Measurements from ENCODE around the gene PTPRE. TPM values are rescaled to one million over a fixed set of nuclear protein-coding genes. Genes with fewer than 3 reads are reported as not detected.

The PTPRE gene
- total RNA-seq, 1 experiment from 2014 or later = 11.6 TPM

- Histone ChIP-seq H3K4me3 (ENCODE audit: low read depth, low read length, poor library complexity, severe bottlenecking) (no peak overlapping the region), H3K27me3 (replicated peaks; ENCODE audit: insufficient read depth, low read depth, low read length, poor library complexity) (no peaks in the 10 kb centered on the region), H3K4me1 (ENCODE audit: insufficient read depth, low read length, poor library complexity, severe bottlenecking) (no peaks in the 10 kb centered on the region), H3K9me3 (ENCODE audit: low read depth, low read length, poor library complexity, severe bottlenecking) (no peaks in the 10 kb centered on the region), H3K36me3 (ENCODE audit: insufficient read depth, low read length, poor library complexity, severe bottlenecking) (peaks cover 97% of the 10 kb centered on the region), H3K27ac (ENCODE audit: low read depth, low read length, poor library complexity, severe bottlenecking) (no peak overlapping the region)
- CTCF ChIA-PET = no interaction called here
- no TSS peak for BruUV-seq (replicated peaks)
- POLR2A ChIA-PET (ENCODE audit: low non-redundant PET) = no interaction called here
- peak; percentile 61 for TF ChIP-seq CTCF (conservative IDR thresholded peaks at IDR 0.05; ENCODE audit: low read depth, low read length)
- no peak for TF ChIP-seq EZH2 (IDR thresholded peaks at IDR 0.05; ENCODE audit: borderline replicate concordance, low read depth, low read length, poor library complexity, severe bottlenecking)
- no peak for DNase-seq (ENCODE audit: low spot score)
- intact Hi-C loops (cut with micrococcal nuclease; ENCODE audit: unreplicated experiment) = no loop called here
Observed at GRCh38 chr10:128116851-128117615, 210.1 kb downstream of the PTPRE start.

- H3K27me3 ChIP-seq (replicated peaks; ENCODE audit: insufficient read depth, low read depth, low read length, poor library complexity) = no peaks in the 10 kb centered on the region
- no TSS peak for BruUV-seq (replicated peaks)
- H3K27ac ChIP-seq (ENCODE audit: low read depth, low read length, poor library complexity, severe bottlenecking) = no peak overlapping the region
- DNase-seq (ENCODE audit: low spot score) = peak; percentile 25
- intact Hi-C loops (cut with micrococcal nuclease; ENCODE audit: unreplicated experiment) = no loop called here
- H3K4me3 ChIP-seq (ENCODE audit: low read depth, low read length, poor library complexity, severe bottlenecking) = no peak overlapping the region
- POLR2A ChIA-PET (ENCODE audit: low non-redundant PET) = no interaction called here
- TF ChIP-seq EZH2 (IDR thresholded peaks at IDR 0.05; ENCODE audit: borderline replicate concordance, low read depth, low read length, poor library complexity, severe bottlenecking) = no peak
- no peak for TF ChIP-seq CTCF (conservative IDR thresholded peaks at IDR 0.05; ENCODE audit: low read depth, low read length)
- no peaks in the 10 kb centered on the region for H3K9me3 ChIP-seq (ENCODE audit: low read depth, low read length, poor library complexity, severe bottlenecking)
- H3K4me1 ChIP-seq (ENCODE audit: insufficient read depth, low read length, poor library complexity, severe bottlenecking) = peaks cover 15% of the 10 kb centered on the region
- peaks cover 82% of the 10 kb centered on the region for H3K36me3 ChIP-seq (ENCODE audit: insufficient read depth, low read length, poor library complexity, severe bottlenecking)
- CTCF ChIA-PET = no interaction called here
Observed at GRCh38 chr10:128121750-128122412, 215.0 kb downstream of the PTPRE start.

GRCh38 chr10:128122931-128123330 lies 216.0 kb downstream of the PTPRE start:
- intact Hi-C loops (cut with micrococcal nuclease; ENCODE audit: unreplicated experiment) = no loop called here
- Histone ChIP-seq H3K27ac (ENCODE audit: low read depth, low read length, poor library complexity, severe bottlenecking) (no peak overlapping the region), H3K27me3 (replicated peaks; ENCODE audit: insufficient read depth, low read depth, low read length, poor library complexity) (no peaks in the 10 kb centered on the region), H3K4me3 (ENCODE audit: low read depth, low read length, poor library complexity, severe bottlenecking) (peak overlapping the region; percentile 97), H3K4me1 (ENCODE audit: insufficient read depth, low read length, poor library complexity, severe bottlenecking) (peaks cover 15% of the 10 kb centered on the region), H3K9me3 (ENCODE audit: low read depth, low read length, poor library complexity, severe bottlenecking) (no peaks in the 10 kb centered on the region), H3K36me3 (ENCODE audit: insufficient read depth, low read length, poor library complexity, severe bottlenecking) (peaks cover 71% of the 10 kb centered on the region)
- no peak for DNase-seq (ENCODE audit: low spot score)
- no TSS peak for BruUV-seq (replicated peaks)
- ChIA-PET CTCF (no interaction called here), POLR2A (ENCODE audit: low non-redundant PET) (no interaction called here)
- TF ChIP-seq CTCF (conservative IDR thresholded peaks at IDR 0.05; ENCODE audit: low read depth, low read length) (no peak), EZH2 (IDR thresholded peaks at IDR 0.05; ENCODE audit: borderline replicate concordance, low read depth, low read length, poor library complexity, severe bottlenecking) (no peak)

Data from A673 (cell line).